Uterus (tissue), 4 donors: ENCODE measurements around the gene C22orf23. TPM values are rescaled to one million over a fixed set of nuclear protein-coding genes. Genes with fewer than 3 reads are reported as not detected.

Experiments used
- DNase-seq, 2 donors: peaks; one replicate each; pipeline ENCODE4 v3.0.0-alpha.2; 2019 to 2020
- H3K27ac ChIP-seq, 2 donors: fragments of 200-600 bp; sonication (generic); 1 replicate in 1 of 2; 2 replicates in 1 of 2; pipeline ENCODE4 v1.5.1; 2016 to 2018
- H3K27me3 ChIP-seq, 2 donors: fragments of 200-600 bp; sonication (generic); one replicate each; pipeline ENCODE4 v1.5.1; 2018 to 2019; ENCODE audit warnings: control low read depth in 1 of 2
- H3K36me3 ChIP-seq, 2 donors: fragments of 200-600 bp; sonication (generic); one replicate each; pipeline ENCODE4 v1.5.1; 2019; ENCODE audit warnings: control low read depth in 1 of 2
- H3K4me1 ChIP-seq, 2 donors: fragments of 200-600 bp; sonication (generic); one replicate each; pipeline ENCODE4 v1.5.1; 2018 to 2019; ENCODE audit warnings: control low read depth in 1 of 2
- H3K4me3 ChIP-seq, 2 donors: fragments of 200-600 bp; sonication (generic); 1 replicate in 1 of 2; 2 replicates in 1 of 2; pipeline ENCODE4 v1.5.1; 2018 to 2019; ENCODE audit warnings: mild to moderate bottlenecking in 1 of 2
- H3K9me3 ChIP-seq, 2 donors: fragments of 200-600 bp; sonication (generic); one replicate each; pipeline ENCODE4 v1.5.1; 2019; ENCODE audit warnings: control low read depth in 1 of 2
- POLR2A ChIP-seq, 2 donors: fragments of 450-650 bp; IDR thresholded peaks; one replicate each; pipeline ENCODE4 v1.6.1; 2016; ENCODE audit warnings: antibody characterized with exemption in 2 of 2, mild to moderate bottlenecking in 1 of 2, moderate library complexity in 1 of 2
- intact Hi-C: fragments of 100-400 bp; cut with DNase I; formaldehyde crosslinking; loops from one replicate; pipeline ENCODE4 v1.15.1; 2023; ENCODE audit warnings: low total_unique reads
- total RNA-seq, 4 donors: library from RNA; depleted of rRNA in 3 of 4; stranded (reverse); fragments of >200 nt in 3 of 4; gene quantifications; one replicate each; pipeline versions ENCODE4 v1.1.0 to v1.2.4, GENCODE V29; 2014 to 2023
- TF ChIP-seq, protein P1 (sequence below), 4 experiments: fragments of 200-600 bp in 2 of 4; fragments of 450-650 bp in 2 of 4; sonication (generic) in 2 of 4; IDR thresholded peaks; one replicate each; pipeline ENCODE4 v1.5.1; 2016 to 2019; ENCODE audit warnings: antibody characterized with exemption in 4 of 4, mild to moderate bottlenecking in 2 of 4, moderate library complexity in 1 of 4
- donor health status: DM: yes; HTN: yes; CAD: no.

The C22orf23 gene
- total RNA-seq, 4 donors from 2014 or later: 0.40 to 0.76 TPM; not detected in 2

DNA sequence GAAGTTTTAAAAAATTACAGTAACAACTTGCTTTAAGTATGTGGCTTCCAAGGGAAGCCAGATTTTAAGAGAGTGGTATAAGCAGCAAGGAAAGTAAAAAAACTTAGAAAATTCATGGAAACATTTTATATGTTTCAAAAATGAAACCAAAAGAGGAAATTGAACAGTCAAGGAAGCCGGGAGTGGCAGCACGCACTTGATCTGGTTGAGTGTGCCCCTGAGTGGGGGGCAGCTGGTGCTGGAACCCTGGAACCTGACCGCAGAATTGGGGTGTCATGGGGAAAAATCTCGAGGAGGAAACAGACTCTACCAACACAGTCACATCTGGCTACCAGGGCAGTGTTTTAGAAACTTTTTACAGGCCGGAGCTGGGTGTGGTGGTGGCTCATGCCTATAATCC lies 33.3 kb downstream of the C22orf23 start:
- Histone ChIP-seq H3K9me3 (no peaks in the 10 kb centered on the region), H3K4me1 (no peaks in the 10 kb centered on the region), H3K36me3 (no peaks in the 10 kb centered on the region), H3K27me3 (no peaks in the 10 kb centered on the region), H3K4me3 (no peak overlapping the region), H3K27ac (no peak overlapping the region)
- TF ChIP-seq, protein P1, sequence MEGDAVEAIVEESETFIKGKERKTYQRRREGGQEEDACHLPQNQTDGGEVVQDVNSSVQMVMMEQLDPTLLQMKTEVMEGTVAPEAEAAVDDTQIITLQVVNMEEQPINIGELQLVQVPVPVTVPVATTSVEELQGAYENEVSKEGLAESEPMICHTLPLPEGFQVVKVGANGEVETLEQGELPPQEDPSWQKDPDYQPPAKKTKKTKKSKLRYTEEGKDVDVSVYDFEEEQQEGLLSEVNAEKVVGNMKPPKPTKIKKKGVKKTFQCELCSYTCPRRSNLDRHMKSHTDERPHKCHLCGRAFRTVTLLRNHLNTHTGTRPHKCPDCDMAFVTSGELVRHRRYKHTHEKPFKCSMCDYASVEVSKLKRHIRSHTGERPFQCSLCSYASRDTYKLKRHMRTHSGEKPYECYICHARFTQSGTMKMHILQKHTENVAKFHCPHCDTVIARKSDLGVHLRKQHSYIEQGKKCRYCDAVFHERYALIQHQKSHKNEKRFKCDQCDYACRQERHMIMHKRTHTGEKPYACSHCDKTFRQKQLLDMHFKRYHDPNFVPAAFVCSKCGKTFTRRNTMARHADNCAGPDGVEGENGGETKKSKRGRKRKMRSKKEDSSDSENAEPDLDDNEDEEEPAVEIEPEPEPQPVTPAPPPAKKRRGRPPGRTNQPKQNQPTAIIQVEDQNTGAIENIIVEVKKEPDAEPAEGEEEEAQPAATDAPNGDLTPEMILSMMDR (IDR thresholded peaks at IDR 0.05): no peak
- no peak for TF ChIP-seq POLR2A (IDR thresholded peaks at IDR 0.05)
- no peak for DNase-seq
- intact Hi-C loops: no loop called here

DNA sequence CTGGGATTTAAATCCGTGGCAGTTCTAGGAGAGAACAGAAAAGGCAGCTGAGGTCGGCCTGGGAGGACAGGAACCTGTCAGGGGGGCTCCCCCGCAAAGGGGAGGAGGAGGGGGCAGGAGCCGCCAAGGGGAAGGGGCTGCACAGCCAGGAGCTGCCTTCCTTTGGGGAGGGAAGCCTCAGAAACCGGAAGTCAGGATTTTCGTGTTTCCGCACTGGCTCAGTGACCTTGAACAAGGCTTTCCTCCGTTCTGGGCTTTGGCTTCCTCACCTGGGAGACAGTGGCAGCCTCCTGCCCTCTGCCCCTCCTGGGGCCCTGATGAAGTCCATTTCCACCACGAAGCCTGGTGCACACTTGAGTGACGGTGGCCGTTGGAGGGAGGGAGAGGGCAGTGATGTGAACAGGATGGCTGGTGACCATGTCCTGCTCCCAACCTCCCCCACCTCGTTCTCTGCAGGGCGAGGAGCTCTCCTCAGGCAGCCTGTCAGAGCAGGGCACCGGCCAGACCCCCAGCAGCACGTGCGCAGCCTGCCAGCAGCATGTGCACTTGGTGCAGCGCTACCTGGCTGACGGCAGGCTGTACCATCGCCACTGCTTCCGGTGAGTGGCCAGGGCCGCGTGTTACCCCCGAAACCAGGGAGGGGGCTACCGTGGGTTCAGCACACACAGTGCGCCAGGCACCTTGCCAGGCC lies 34.7 kb downstream of the C22orf23 start:
- no peak overlapping the region for H3K27ac ChIP-seq
- TF ChIP-seq, protein P1 (IDR thresholded peaks at IDR 0.05): no peak
- no peak for TF ChIP-seq POLR2A (IDR thresholded peaks at IDR 0.05)

DNA sequence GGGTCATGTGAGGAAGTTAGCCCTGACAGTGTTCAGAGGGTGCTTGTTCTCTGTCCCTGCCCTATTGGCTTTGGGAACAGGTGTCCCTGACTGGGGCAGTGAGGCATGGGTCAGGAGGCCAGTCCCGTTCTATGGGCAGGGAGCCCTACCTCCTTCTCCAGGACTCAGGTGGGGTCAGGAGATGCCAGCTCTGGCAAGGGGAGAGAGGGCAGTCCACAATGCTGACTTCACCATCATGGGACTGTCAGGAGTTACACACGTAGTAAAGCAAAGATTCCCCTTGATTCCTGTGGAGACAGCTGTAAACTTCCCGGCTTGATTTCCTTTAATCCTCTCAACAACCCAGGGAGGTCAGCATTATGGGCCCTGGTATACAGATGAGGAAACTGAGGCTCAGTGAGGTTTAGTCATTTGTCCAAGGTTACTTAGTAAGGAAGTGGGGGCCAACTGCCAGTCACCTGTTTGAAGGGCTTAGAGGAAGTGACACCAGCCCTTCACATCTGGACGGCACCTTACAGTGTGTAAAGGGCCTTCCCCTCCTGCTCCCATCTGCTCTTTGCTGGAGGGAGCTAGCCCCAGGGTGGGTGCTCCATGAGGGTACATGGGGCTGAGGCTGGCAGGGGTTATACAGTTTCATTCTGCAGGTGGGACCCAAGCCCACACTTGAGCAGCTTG lies 35.4 kb downstream of the C22orf23 start:
- intact Hi-C loops: no loop called here
- Histone ChIP-seq H3K36me3 (no peaks in the 10 kb centered on the region), H3K4me3 (no peak overlapping the region), H3K4me1 (no peaks in the 10 kb centered on the region), H3K9me3 (no peaks in the 10 kb centered on the region), H3K27me3 (no peaks in the 10 kb centered on the region), H3K27ac (peak overlapping the region in 1 of 2 donors; percentile 37)
- no peak for DNase-seq
- TF ChIP-seq, protein P1 (IDR thresholded peaks at IDR 0.05): no peak
- TF ChIP-seq POLR2A (IDR thresholded peaks at IDR 0.05): no peak

More for the DNA sequence above, 34.7 kb downstream of the C22orf23 start:
- no peak overlapping the region for H3K4me3 ChIP-seq
- no peaks in the 10 kb centered on the region for H3K4me1 ChIP-seq
- H3K27me3 ChIP-seq: no peaks in the 10 kb centered on the region
- DNase-seq: no peak
- intact Hi-C loops: no loop called here
- H3K36me3 ChIP-seq: no peaks in the 10 kb centered on the region
- H3K9me3 ChIP-seq: no peaks in the 10 kb centered on the region

DNA sequence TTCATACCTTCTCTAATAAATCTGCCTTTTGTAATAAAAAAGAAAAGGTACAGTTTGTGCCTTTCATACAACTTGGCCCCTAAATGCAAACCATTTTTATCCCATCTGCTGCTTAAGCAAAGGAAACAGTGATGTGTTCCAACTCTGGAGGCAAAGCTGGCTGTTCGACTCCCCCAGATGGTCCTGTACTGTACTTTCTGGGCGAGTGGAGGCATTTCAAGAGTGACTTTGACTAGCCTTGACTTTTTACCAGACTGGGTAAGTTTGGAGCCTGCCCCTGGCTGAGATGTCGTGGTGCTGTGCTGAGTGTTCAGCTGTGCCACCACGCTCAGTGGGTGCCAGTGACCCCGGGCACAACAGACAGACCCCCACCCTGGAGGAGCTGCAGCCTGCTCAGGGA lies 37.1 kb downstream of the C22orf23 start:
- intact Hi-C loops: no loop called here
- peak overlapping the region; percentile 3 to 37 for H3K27ac ChIP-seq
- H3K4me1 ChIP-seq: peaks cover 0 to 4% of the 10 kb centered on the region in 2 donors
- TF ChIP-seq, protein P1 (IDR thresholded peaks at IDR 0.05): no peak
- TF ChIP-seq POLR2A (IDR thresholded peaks at IDR 0.05): no peak
- H3K27me3 ChIP-seq: no peaks in the 10 kb centered on the region
- no peaks in the 10 kb centered on the region for H3K36me3 ChIP-seq
- no peak overlapping the region for H3K4me3 ChIP-seq
- no peaks in the 10 kb centered on the region for H3K9me3 ChIP-seq
- no peak for DNase-seq

DNA sequence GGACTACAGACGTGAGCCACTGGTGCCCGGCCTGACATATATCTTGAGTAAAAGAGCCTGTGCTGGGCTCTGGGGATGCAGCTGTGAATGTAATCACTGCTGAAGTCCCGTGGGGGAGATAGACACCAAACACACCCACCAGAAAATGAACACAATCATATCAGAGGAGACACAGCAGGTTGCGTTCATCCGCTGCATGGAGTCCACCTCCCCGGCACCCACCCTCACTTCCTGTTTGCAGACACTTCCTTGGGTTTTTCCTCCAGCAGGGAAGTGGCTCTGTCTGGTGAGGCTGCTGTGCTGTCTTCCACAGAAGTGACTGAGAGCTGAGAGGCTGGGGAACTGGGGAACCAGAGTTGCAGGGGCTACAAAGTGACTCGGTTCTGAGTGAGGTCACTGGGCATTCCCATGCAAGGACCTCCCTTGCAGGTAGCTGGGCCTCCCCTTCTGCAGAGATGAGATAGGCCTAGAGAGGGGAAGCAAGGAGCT lies 40.1 kb downstream of the C22orf23 start:
- TF ChIP-seq POLR2A (IDR thresholded peaks at IDR 0.05): no peak
- TF ChIP-seq, protein P1 (IDR thresholded peaks at IDR 0.05): no peak
- DNase-seq: no peak
- H3K36me3 ChIP-seq: no peaks in the 10 kb centered on the region
- peaks cover 0 to 12% of the 10 kb centered on the region in 2 donors for H3K4me1 ChIP-seq
- intact Hi-C loops: no loop called here
- no peaks in the 10 kb centered on the region for H3K9me3 ChIP-seq
- no peak overlapping the region for H3K4me3 ChIP-seq
- no peaks in the 10 kb centered on the region for H3K27me3 ChIP-seq
- no peak overlapping the region for H3K27ac ChIP-seq
